Upper lobe of left lung (tissue), 6 donors: ENCODE measurements around the gene DSTYK. TPM values are rescaled to one million over a fixed set of nuclear protein-coding genes. Genes with fewer than 3 reads are reported as not detected.

Experiments
- ATAC-seq, 2 donors: fragments of 200-7000 bp; cut with Tn5 transposase; one replicate each; pipeline ENCODE4 v1.9.1; 2022; ENCODE audit warnings: mild to moderate bottlenecking in 2 of 2, moderate library complexity in 2 of 2; ENCODE audit not compliant: low FRiP score in 2 of 2
- DNase-seq, 2 donors: peaks; one replicate each; pipeline ENCODE4 v3.0.0-alpha.2; 2019 to 2020
- H3K27ac ChIP-seq, 4 donors: fragments of 200-600 bp; sonication (generic); one replicate each; pipeline ENCODE4 v1.5.1; 2016 to 2019
- H3K27me3 ChIP-seq, 4 donors: fragments of 200-600 bp; sonication (generic); one replicate each; pipeline ENCODE4 v1.5.1; 2017 to 2019
- H3K36me3 ChIP-seq, 4 donors: fragments of 200-600 bp; sonication (generic); one replicate each; pipeline ENCODE4 v1.5.1; 2016 to 2019
- H3K4me1 ChIP-seq, 4 donors: fragments of 200-600 bp; sonication (generic); one replicate each; pipeline ENCODE4 v1.5.1; 2018 to 2019
- H3K4me3 ChIP-seq, 4 donors: fragments of 200-600 bp; sonication (generic); one replicate each; pipeline ENCODE4 v1.5.1; 2017 to 2019; ENCODE audit warnings: mild to moderate bottlenecking in 2 of 4, moderate library complexity in 1 of 4
- H3K9me3 ChIP-seq, 4 donors: fragments of 200-600 bp; sonication (generic); one replicate each; pipeline ENCODE4 v1.5.1; 2018 to 2019
- CTCF ChIP-seq, 6 experiments: fragments of 450-650 bp in 4 of 6; fragments of 200-600 bp in 2 of 6; sonication (generic) in 2 of 6; IDR thresholded peaks; one replicate each; pipeline ENCODE4 v1.5.1; 2016 to 2019; ENCODE audit warnings: antibody characterized with exemption in 6 of 6
- EP300 ChIP-seq, 4 donors: sonication (generic); formaldehyde crosslinking; IDR thresholded peaks; one replicate each; pipeline ENCODE4 v1.5.1; 2017; ENCODE audit warnings: antibody characterized with exemption in 4 of 4, control low read depth in 2 of 4
- POLR2A ChIP-seq, 4 donors: fragments of 450-650 bp; IDR thresholded peaks; one replicate each; pipeline ENCODE4 v1.5.1; 2016 to 2017; ENCODE audit warnings: antibody characterized with exemption in 4 of 4, mild to moderate bottlenecking in 2 of 4
- POLR2AphosphoS5 ChIP-seq, 2 donors: sonication (generic); formaldehyde crosslinking; IDR thresholded peaks; one replicate each; pipeline ENCODE4 v1.5.1; 2017; ENCODE audit warnings: antibody characterized with exemption in 2 of 2
- WGBS, 2 donors: methylation state at CpG; one replicate each; pipeline ENCODE4 v1.1.5; 2017 to 2018; 5-methylcytosine and 5-hydroxymethylcytosine counted together
- total RNA-seq, 6 donors: library from RNA; depleted of rRNA in 4 of 6; stranded (reverse); fragments of >200 nt in 4 of 6; gene quantifications; one replicate each; pipeline versions ENCODE4 v1.1.0 to v1.2.1, GENCODE V29; 2016 to 2021
- donor health status: DM: no; HTN: no; CAD: no; lungs with moderate emphysema.
- donor health status: DM: no; HTN: yes; CAD: no; lungs with severe emphysema.

Gene DSTYK
- total RNA-seq, 6 donors from 2014 or later, result 8.4 to 15.7 (median 10.6) TPM

- H3K27me3 ChIP-seq, result no peaks in the 10 kb centered on the region
- H3K9me3 ChIP-seq, result no peaks in the 10 kb centered on the region
- no peaks in the 10 kb centered on the region for H3K36me3 ChIP-seq
- H3K27ac ChIP-seq, result no peak overlapping the region
- ATAC-seq, result no peak
- DNase-seq, result no peak
- TF ChIP-seq POLR2AphosphoS5 (IDR thresholded peaks at IDR 0.05) (no peak), CTCF (IDR thresholded peaks at IDR 0.05) (no peak), EP300 (IDR thresholded peaks at IDR 0.05) (no peak), POLR2A (IDR thresholded peaks at IDR 0.05) (no peak)
- no peak overlapping the region for H3K4me3 ChIP-seq
- H3K4me1 ChIP-seq, result peaks cover 3 to 17% (median 9%) of the 10 kb centered on the region in 4 donors
Measured at GRCh38 chr1:205204552-205204951, 7.0 kb downstream of the DSTYK start.

GRCh38 chr1:205199931-205200299 lies 11.6 kb downstream of the DSTYK start:
- TF ChIP-seq EP300 (IDR thresholded peaks at IDR 0.05), result no peak
- no peak for TF ChIP-seq CTCF (IDR thresholded peaks at IDR 0.05)
- no peak for TF ChIP-seq POLR2A (IDR thresholded peaks at IDR 0.05)
- TF ChIP-seq POLR2AphosphoS5 (IDR thresholded peaks at IDR 0.05), result no peak
- Histone ChIP-seq H3K27ac (no peak overlapping the region), H3K27me3 (no peaks in the 10 kb centered on the region), H3K4me3 (no peak overlapping the region), H3K36me3 (no peaks in the 10 kb centered on the region), H3K9me3 (no peaks in the 10 kb centered on the region), H3K4me1 (peaks cover 1 to 15% (median 8%) of the 10 kb centered on the region in 4 donors)
- DNase-seq (no peak), ATAC-seq (no peak)
- WGBS, 2 donors, result 86 to 90% methylated on average over 7 of the region's 7 CpGs

GRCh38 chr1:205199090-205199930 lies 12.2 kb downstream of the DSTYK start:
- TF ChIP-seq POLR2AphosphoS5 (IDR thresholded peaks at IDR 0.05) (no peak), POLR2A (IDR thresholded peaks at IDR 0.05) (no peak), CTCF (IDR thresholded peaks at IDR 0.05) (no peak), EP300 (IDR thresholded peaks at IDR 0.05) (no peak)
- DNase-seq (no peak), ATAC-seq (no peak)
- H3K4me1 ChIP-seq, result peaks cover 0 to 11% (median 4%) of the 10 kb centered on the region in 4 donors
- WGBS, 2 donors, result 71 to 77% methylated on average over 9 of the region's 9 CpGs
- no peaks in the 10 kb centered on the region for H3K27me3 ChIP-seq
- H3K9me3 ChIP-seq, result no peaks in the 10 kb centered on the region
- no peaks in the 10 kb centered on the region for H3K36me3 ChIP-seq
- no peak overlapping the region for H3K27ac ChIP-seq
- H3K4me3 ChIP-seq, result no peak overlapping the region

- H3K9me3 ChIP-seq, result no peaks in the 10 kb centered on the region
- DNase-seq (no peak), ATAC-seq (no peak)
- H3K27me3 ChIP-seq, result no peaks in the 10 kb centered on the region
- no peak overlapping the region for H3K4me3 ChIP-seq
- peaks cover 20 to 33% (median 26%) of the 10 kb centered on the region in 4 donors for H3K4me1 ChIP-seq
- no peak overlapping the region for H3K27ac ChIP-seq
- peaks cover 0 to 2% (median 0%) of the 10 kb centered on the region in 4 donors for H3K36me3 ChIP-seq
- TF ChIP-seq CTCF (IDR thresholded peaks at IDR 0.05) (no peak), POLR2AphosphoS5 (IDR thresholded peaks at IDR 0.05) (no peak), POLR2A (IDR thresholded peaks at IDR 0.05) (no peak), EP300 (IDR thresholded peaks at IDR 0.05) (no peak)
- WGBS, 2 donors, result 88 to 93% methylated on average over 8 of the region's 8 CpGs
Measured at GRCh38 chr1:205192287-205192686, 19.2 kb downstream of the DSTYK start.

GRCh38 chr1:205191622-205192021 lies 19.9 kb downstream of the DSTYK start:
- TF ChIP-seq EP300 (IDR thresholded peaks at IDR 0.05), result no peak
- TF ChIP-seq POLR2AphosphoS5 (IDR thresholded peaks at IDR 0.05), result no peak
- no peak for TF ChIP-seq POLR2A (IDR thresholded peaks at IDR 0.05)
- TF ChIP-seq CTCF (IDR thresholded peaks at IDR 0.05), result no peak
- DNase-seq, result no peak
- 44 to 65% methylated on average over 2 of the region's 2 CpGs for WGBS, 2 donors
- H3K27me3 ChIP-seq, result no peaks in the 10 kb centered on the region
- ATAC-seq, result no peak
- peaks cover 0 to 4% (median 0%) of the 10 kb centered on the region in 4 donors for H3K36me3 ChIP-seq
- H3K4me3 ChIP-seq, result no peak overlapping the region
- peaks cover 23 to 34% (median 31%) of the 10 kb centered on the region in 4 donors for H3K4me1 ChIP-seq
- H3K9me3 ChIP-seq, result no peaks in the 10 kb centered on the region
- H3K27ac ChIP-seq, result peak overlapping the region in 1 of 4 donors; percentile 25
